Fibroblast of the conjunctiva (primary cell): Measurements from ENCODE around the gene CAMTA1.

Experiments used
- DNase-seq: peaks from one replicate; pipeline ENCODE4 v3.0.0-alpha.2; 2010; ENCODE audit warnings: low read depth

Gene CAMTA1

DNA sequence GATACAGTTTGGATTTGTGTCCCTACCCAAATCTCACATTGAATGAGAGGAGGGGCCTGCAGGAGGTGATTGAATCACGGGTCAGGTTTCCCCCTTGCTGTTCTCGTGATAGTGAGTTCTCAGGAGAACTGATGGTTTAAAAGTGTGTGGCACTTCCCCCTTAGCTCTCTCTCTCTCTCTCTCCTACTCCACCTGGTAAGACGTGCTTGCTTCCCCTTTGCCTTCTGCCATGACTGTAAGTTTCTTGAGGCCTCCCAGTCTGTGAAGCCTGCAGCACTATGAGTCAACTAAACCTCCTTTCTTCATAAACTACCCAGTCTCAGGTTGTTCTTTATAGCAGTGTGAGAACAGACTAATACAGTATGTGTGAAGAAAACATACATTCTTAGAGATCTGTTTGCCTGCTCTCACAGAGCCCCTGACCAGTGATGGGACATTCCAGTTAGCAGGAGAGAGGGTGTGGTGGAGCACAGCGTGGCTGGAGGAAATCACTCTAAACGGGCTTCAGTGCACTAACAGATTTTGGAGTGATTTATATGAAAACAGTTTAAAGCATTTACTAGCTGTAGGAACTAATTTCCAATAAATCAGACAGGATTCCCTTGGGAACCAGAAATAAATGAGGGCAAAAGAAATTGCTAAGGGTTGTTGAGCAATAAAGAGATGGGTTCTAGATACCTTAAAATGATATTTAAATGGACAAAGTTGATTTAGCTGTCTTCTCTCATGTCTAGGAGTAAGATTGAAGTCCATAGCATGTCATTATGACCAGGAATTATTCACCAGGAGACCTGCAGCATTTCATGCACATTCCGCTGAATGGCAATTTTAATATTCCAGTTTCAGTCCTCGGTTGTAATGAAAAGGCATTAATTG, 411.0 kb downstream of the CAMTA1 start:
- no peak for DNase-seq

DNA sequence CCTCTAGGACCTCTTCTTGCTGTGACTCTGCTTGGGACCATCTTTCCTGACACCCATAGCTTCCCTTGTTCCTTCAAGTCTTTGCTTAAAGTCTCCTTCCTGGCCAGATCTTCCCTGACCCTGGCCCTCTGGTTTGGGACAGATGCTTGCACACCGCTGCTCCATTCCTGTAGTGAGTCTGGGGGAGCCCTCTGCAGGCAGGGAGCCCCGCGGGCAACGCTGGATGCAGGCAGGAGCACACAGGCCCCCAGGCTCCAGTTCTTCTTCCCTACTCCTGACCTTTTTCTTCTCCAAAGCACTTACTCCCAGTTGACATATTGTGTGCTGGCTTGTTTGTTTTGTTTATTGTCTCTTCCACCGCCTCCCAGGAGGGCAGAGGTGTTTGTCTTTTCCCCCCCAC, 413.4 kb downstream of the CAMTA1 start:
- no peak for DNase-seq

DNA sequence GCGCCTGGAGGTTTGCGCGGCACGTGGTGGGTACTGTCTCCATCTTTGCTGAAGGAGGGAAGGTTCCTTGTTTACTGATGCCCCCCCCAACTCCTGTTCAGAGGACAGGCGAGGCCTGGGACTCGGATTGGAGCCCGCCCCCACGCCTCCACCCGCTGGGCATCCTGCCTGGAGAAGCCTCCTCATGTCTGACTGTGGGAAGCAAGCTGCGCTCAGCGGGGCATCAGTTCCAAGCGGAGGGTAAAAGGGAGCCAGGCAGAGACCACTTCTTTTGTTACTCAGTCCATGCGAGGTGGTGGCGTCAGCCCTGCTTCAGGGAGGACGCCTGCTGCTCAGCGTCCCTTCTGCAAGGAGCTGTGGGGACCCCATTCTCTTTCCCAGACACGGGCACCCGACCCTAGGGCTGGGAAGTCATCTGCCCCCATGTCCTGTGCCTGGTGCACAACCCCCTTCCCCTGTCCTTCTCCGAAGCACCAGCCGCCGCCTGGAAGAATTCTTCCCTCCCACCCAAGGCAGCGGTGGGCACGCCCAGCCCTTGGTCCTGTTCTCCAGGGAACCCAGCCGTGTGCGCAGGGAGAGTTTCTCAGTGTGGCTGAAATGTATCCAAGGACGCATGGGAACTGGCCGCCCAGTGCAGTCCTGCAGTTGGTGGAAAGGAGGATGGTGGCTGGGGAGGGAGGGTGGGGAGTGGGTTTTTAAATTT, 414.0 kb downstream of the CAMTA1 start:
- DNase-seq = no peak

GRCh38 chr1:7207875-7208646, 422.8 kb downstream of the CAMTA1 start:
- DNase-seq = peak; percentile 43

GRCh38 chr1:7208647-7209180, 423.5 kb downstream of the CAMTA1 start:
- no peak for DNase-seq

GRCh38 chr1:7209336-7209735, 424.1 kb downstream of the CAMTA1 start:
- no peak for DNase-seq

DNA sequence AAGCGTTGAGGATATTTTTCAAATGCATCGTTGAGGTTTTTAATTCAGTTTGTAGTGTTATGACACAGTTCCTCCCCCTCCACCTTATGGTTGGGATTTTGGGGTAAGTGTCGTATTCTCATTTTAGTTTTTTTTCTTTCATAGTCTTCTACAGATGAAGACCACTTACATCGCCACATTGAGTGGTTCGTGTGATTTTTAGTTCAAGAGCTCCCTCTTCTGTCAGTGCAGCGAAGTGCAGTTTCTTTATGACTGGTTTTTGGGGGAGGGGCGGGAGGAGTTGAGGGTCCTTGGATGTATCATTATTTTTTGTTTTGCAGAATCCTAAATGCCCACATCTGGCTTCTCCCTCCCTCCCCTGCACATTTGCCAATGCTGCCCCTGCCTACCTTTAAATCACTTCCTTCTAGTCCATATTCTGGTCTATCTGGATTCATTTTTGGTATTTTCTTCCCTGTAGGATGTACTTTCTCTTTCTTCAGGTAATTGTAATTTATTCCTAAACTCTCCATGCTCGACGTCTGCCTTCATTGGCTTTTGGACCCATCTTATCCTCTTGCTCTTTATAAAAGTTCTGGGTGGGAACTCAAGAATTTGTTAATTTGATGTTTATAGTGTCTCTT, 433.1 kb downstream of the CAMTA1 start:
- peak; percentile 28 for DNase-seq

DNA sequence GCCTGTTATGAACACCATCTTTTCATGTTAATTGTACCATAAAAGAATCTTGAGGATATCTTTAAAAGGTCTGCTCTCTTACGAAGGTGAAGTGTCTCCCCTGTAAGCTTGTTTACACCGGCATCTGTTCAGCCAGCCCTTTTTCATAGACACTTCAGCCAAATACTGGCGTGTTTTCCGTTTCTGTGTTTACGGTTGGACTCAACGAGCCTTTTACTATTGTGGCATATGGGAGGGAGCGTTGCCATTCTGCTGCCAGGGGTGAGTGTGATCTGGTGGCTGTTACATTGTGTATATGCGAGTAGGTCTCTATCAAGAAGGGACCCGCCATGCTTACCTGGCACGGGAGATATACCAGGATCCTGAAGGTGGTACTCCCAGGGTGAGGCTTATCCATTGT, 433.8 kb downstream of the CAMTA1 start:
- DNase-seq = no peak

DNA sequence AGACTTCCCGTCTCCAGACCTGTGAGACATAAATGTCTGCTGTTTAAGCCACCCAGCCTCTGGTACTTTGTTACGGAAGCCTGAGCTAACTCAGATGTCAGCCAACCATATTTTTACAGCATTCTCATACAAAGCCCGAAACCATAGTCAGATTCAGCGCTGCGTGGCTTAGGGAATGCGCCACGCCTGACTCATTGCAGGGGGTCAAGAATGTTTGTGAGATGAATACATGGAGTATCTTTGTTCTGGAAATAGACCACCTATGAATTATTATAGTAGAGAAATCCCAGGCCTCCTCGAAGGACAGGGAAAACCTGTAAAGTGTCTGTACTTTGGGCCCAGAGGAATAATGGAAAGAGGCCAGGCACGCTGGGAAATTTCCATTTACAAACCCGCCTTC, 434.8 kb downstream of the CAMTA1 start:
- no peak for DNase-seq

DNA sequence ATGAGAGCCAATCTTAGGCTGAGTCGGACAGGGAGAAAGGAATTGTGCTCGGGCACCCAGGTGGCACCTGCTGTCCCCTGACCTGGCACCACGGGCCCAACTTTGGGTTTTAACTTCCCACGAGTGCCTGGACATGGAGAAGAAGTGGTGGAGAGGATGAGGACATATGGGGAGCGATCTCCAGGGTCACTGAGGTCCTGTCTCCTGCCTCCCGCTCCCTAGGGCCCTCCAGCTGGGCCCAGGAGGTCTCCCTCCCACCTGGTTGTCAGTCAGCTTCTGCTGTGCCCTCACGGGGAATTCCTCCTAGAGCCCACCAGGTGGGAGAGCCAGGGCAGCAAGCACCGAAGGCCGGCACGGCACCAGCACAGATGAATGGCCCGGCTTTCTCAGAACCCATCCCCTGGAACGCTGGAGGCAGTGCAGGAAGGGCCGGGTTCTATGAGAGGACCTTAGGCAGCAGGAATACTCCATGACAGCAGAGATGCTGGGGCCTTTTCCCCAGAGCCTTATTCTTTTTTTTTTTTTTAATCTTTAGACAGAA, 435.5 kb downstream of the CAMTA1 start:
- no peak for DNase-seq

DNA sequence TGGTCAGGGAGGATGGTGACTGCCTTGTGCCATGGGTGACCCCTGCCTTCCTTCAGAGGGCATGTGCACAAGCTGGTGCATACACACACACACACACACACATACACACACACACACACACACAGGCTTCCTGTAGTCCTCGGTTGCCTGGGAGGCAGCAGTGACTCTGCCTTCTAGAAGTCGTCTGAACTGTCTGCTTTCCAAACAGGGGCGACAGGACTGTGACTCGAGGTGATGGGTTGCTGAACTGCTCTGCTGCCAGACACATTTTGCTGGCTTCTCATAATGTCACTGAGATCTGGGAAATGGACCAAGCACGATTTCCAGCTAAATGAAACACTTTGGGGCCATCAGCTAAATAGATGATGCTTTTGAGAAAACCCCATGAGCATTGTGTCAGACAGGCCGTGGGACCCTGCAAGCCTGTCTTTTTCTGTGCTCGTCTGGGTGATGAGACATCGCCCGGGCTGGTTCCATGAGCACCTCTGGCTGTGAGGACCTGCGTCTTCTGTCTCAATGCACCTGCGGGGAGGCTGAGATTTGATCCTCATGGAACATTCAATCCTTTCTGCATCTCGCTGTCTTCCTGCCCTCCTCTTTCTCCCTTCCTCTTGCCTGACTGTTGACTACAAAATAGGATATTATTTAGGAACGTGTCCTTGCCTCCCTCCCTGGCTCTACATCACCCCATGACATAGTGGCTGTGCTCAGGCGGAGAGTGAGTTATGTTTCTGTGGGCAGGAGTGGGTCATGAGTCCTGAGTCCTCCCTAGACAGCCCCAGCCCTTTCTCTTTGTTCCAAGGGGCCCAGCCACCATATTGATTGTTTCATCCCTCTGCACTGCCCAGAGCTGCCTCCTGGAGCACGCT, 436.8 kb downstream of the CAMTA1 start:
- no peak for DNase-seq

GRCh38 chr1:7222695-7223015, 437.4 kb downstream of the CAMTA1 start:
- DNase-seq = no peak

DNA sequence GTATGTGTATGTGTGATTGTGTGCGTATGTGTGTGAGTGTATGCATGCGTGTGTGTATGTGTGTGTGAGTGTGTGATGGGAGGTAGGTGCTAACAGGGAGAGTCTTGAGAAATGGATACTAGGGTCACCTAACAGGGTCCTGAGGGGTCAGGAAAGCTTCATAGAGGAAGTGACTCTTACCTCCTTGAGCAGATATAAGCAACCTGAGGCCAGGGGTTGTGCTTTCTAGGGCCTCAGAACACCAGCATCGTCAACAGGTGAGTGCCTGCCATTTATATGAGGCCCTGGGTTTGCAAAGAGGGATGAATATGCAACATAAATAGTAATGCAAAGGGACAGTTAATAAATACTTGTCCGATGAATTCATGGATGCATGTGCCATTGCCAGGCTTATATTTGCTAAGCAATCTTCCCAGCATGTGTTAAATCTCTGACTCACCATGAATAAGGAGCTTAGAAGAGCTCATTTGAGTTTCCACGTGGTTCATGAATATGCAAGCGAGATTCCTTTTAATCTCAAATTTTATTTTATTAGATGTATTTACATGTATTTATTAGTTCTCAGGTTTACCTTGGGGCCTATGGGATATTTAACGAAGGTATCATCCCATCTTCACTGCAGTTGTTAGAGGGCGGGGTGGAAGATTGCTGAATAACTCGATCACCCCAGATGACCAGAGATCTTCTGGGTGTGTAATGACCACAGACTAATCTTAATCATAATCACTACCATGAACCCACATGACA, 438.3 kb downstream of the CAMTA1 start:
- peak; percentile 54 for DNase-seq

GRCh38 chr1:7224081-7224534, 438.9 kb downstream of the CAMTA1 start:
- DNase-seq = no peak

GRCh38 chr1:7224644-7225043, 439.4 kb downstream of the CAMTA1 start:
- DNase-seq = no peak

DNA sequence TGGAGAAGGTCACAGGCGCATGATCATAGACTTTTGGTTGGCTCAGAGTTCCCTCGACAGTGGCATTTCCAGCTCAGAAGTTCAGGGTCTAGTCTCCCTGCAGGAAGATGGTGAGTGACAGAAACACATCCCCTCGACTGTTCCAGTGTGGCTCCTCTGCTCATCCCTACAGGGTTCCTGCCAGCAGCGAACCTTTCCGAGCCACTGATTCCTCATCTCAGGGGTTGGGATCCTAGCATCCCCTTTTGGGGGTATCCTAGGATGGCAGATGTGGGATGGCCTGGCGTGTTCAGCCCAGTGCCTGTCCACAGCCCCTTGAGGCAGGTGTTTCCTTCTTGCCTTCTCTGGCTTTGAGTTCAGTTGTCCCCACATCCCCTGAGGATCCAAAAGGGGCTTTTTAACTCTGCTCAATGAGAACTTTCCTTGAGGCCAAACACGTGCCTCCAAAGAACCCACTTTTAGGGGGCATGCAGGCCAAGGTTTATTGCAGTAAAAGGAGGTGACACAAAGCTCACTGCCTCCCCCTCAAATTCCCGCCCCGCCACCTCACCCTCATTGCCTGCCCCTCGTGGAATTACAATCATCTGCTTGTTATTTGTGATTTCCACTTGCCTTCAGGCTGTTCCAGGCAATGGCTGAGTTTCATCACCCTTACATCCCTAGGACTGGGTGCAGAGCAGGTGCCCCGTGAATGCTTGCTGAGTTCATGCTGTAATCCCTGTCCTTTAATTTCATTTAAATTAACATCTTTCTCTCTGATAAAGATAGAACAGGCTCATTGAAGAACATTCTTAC, 440.7 kb downstream of the CAMTA1 start:
- no peak for DNase-seq

- no peak for DNase-seq
Measured at GRCh38 chr1:7227654-7228053, 442.4 kb downstream of the CAMTA1 start.

- no peak for DNase-seq
Measured at GRCh38 chr1:7228252-7228961, 443.2 kb downstream of the CAMTA1 start.

- no peak for DNase-seq
Measured at GRCh38 chr1:7229186-7229585, 443.9 kb downstream of the CAMTA1 start.
